GM21390 (cell line): Measurements from ENCODE around the gene PNKP.

ENCODE experiments used
- ATAC-seq: cut with Tn5 transposase; IDR thresholded peaks from one replicate; pipeline ENCODE4 v1.9.1; 2021; ENCODE audit not compliant: unreplicated experiment

The PNKP gene

DNA sequence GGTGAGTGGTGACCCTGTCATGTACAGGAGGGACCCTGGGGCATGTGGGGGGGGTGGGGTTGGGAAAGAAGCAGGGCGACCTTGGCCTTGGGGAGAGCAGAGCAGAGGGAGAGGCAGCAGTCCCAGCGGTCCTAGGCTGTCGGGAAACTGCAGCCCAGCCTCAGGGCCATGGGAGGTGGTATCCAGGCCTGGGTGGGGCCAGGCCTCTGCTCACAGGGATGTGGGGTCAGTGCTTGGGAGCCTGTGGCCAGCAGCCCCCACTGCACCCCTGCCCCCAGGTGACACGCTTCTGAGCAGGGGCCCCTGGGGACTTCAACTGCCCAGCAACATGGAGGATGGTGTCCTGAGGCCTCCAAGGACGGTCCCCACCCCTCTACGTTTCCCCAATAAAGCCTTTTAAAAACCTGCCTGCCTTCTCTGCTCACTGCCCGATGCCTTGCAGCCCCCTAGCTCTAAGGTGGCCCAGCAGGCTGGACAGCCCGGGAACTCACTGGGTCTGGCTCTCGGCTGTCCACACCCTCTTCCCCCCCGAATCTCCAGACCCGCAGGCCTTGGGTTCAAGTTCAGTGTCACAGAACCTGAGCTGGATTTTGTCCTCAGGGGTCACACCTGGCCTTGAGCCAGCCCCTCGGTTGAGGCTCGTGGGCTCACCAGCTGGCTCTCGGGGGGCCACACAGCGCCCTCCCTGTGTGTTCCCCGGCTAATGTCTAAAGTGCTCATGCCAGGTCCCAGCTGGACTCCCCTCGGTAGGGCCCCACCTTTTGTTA lies 6.9 kb downstream of the PNKP start:
- no peak for ATAC-seq

DNA sequence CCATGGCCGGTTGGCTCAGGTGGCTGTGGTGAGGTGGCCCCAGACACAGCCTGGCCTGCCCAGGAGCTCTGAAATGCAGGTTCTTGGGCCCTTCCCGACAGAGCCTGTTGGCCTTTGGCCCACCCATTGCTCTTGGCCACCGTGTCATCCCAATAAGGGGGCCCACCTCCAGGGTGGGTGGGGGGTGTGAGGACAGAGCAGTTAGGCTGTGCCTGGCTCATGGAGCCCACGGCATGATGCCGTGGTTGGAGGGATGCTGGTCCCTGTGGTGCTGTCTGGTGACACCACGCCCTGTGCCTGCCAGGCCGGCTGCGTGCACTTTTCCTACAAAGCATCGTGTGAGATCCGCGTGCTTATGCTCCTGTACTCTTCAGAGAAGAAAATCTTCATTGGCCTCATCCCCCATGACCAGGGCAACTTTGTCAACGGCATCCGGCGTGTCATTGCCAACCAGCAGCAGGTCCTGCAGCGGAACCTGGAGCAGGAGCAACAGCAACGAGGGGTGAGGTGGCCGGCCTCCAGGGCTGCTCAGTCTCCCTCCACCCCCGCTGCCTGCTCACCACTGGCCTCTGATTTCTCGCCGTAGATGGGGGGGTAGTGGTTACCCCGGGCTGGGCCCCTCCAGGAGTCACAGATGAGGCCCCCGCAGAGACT lies 7.6 kb downstream of the PNKP start:
- ATAC-seq, result no peak

DNA sequence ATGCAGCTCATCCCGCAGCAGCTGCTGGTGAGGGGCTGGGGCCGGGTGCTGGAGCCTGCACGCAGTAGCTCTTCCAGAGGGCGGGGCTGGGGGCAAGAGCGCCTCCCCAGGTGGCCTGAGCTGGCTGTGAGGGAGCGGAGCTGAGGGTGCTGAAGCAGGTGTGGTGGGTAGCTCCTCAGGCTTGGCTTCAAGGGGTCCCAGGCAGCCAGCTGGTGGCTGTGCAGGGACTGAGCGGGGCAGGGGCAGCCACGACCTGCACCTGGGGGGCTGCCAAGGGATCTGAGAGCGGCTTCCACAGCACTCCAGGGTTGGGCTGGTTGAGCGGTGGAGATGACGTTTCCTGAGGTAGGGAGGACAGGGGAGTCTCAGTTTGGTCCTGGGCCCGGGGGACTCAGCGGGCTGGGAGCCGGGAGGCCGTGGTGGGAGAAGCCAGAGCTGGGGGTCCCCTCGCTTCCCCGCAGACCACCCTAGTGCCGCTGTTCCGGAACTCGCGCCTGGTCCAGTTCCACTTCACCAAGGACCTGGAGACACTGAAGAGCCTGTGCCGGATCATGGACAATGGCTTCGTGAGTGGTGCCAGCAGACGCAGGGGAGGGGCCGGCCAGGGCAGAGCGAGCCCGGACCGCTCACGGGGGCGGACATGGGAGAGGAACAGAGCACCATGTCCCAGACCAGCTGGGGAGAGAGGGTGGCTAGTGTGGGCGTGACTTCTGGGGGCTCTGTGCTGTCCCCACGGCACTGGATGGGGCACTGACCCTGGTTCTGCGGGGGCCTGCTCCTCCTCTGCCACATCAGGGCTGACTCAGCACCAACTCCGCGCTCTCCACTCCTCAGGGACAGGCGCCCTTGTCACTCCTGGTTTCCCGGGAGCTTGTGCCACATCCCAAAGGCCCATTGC lies 9.0 kb downstream of the PNKP start:
- ATAC-seq, result no peak

DNA sequence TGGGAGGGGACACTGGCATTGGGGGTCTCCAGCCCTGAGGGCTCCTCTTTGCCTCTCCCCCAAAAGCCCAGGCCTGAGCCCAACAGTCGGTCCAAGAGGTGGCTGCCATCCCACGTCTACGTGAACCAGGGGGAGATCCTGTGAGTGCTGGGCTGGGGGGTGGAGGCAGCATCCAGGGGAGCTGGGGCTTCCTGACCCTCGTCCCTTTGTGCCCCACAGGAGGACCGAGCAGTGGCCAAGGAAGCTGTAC lies 9.6 kb downstream of the PNKP start:
- no peak for ATAC-seq

DNA sequence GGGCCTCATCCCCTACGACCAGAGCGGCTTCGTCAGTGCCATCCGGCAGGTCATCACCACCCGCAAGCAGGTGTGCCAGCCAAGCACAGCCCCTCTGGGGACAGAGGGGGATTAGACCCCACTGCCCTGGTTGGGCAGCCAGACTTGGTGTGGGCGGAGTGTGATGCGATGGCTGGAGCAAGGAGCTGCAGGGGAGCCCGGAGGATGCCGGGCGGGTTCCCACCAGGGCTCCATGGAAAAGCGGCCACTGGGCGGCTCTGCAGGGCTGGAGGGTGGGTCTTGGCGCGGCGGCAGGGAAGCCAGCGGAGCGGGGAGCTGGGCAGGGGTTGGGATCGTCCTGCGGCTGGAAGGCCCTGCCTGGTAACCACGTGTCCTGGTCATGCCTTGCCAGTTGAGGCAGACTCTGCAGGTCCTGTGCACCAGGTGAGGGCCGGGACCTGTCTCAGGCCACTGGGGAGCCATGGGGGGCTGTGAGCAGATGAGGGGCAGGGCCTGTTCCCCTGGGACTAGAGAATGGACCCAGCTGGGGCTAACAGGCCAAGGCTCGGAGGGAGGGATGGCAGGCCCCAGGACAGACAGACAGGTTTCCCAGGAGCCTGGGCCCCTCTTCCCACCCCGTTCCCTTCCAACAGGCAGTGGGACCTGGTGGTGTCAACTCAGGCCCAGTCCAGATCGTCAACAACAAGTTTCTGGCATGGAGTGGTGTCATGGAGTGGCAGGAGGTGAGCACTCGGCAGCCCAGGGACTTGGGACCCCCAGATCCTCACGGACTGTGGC lies 10.1 kb downstream of the PNKP start:
- no peak for ATAC-seq

DNA sequence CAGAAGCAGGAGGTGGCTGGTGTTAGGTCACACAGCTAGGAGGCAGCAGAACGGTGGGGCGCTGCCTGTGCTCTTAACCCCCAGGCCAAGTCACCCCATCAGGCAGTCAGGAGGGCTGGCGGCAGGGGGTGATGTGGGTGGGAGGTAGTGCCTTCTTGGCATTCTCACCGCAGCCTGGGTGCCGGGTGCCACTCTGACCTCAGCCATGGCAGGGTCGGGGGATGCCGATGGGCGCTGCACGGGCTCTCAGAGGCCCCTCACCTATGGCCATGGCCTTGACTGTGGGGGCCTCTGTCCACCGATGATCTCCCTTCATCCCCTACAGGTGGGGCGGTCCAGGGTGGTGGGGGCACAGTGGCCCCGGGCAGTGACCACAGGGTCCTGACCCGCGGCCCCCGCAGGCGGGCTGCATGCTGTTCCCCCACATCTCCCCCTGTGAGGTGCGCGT lies 10.8 kb downstream of the PNKP start:
- ATAC-seq, result no peak

GRCh38 chr19:49855676-49856573 lies 11.5 kb downstream of the PNKP start:
- no peak for ATAC-seq

- ATAC-seq, result no peak
Observed at GRCh38 chr19:49855277-49855675, 12.1 kb downstream of the PNKP start.

GRCh38 chr19:49854378-49855263 lies 12.8 kb downstream of the PNKP start:
- ATAC-seq, result no peak

DNA sequence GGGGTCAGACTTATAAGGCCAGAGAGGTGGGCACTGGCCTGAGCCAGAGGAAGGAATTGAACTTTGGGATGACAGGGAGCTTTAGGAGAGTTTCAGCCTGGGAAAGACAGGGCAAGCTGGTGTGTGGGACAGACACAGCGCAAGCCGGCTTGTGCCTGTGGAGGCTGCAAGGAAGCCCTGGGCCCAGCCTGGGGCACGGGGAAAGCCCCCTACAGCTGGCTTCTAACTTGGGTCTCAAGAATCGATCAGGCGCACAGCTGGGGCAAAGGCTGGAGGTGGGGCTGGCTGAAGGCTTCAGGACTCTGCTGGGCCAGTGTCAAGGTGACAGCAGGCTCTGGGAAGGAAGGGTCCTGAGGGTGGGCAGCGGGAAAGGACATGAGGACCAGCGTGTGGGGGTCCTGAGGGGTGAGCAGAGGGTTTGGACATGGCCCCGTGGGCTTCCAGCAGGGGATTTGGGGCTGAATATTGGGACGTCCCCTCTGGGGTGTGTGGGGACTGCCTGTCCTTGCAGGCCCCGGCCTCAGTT lies 13.5 kb downstream of the PNKP start:
- ATAC-seq, result no peak

DNA sequence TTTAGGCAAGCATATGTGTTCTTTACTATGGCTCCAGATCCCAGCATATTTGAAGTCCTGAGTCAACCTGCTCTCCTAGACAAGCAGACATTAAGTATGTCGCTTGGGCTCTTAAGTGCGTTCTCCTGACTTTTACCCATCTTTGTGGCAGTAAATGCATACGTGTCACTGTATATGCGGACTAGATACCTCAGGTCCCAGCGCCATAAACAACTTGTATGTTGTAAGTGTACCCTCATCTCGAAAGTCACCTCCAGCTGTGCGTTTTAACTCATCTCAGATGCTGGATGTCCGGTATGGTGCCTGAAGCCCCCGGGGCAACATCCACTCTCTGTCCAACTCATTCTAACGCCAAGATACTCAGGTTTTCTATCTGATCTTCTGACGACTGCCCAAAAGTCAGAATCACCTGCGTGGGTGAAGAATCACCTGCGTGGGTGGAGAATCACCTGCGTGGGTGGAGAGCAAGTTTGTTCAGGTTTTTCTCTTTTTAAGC lies 14.7 kb downstream of the PNKP start:
- ATAC-seq, result no peak

GRCh38 chr19:49851456-49852259 lies 15.7 kb downstream of the PNKP start:
- ATAC-seq, result no peak

- peak; percentile 57 for ATAC-seq
Observed at GRCh38 chr19:49850487-49851342, 16.7 kb downstream of the PNKP start, which contains the start of gene PTOV1. PTOV1 (plus strand) TSS chr19:49851159.

GRCh38 chr19:49850221-49850486 lies 17.2 kb downstream of the PNKP start:
- ATAC-seq, result no peak

- ATAC-seq, result no peak
Observed at GRCh38 chr19:49849433-49850220, 17.7 kb downstream of the PNKP start.

- ATAC-seq, result no peak
Observed at GRCh38 chr19:49848938-49849337, 18.4 kb downstream of the PNKP start.
